CD14-positive monocyte (primary cell): ENCODE data around the gene SLC37A1. TPM values are rescaled to one million over a fixed set of nuclear protein-coding genes. Genes with fewer than 3 reads are reported as not detected.

Experiments
- DNase-seq, 3 donors: peaks; one replicate each; pipeline ENCODE4 v3.0.0-alpha.2; 2011 to 2022
- H2AFZ ChIP-seq: 2 replicates; pipeline ENCODE4 v1.6.0; 2012; ENCODE audit warnings: mild to moderate bottlenecking, low read depth, low read length, inconsistent platforms; ENCODE audit not compliant: insufficient read depth, poor library complexity, severe bottlenecking
- H3K27ac ChIP-seq, 2 donors: 1 replicate in 1 of 2; 2 replicates in 1 of 2; pipeline ENCODE4 v1.5.1; 2012 to 2013; ENCODE audit warnings: low read length in 2 of 2, control low read depth in 1 of 2, inconsistent platforms in 1 of 2, low read depth in 1 of 2, mild to moderate bottlenecking in 1 of 2
- H3K27me3 ChIP-seq, 2 donors: one replicate each; pipeline versions ENCODE4 v1.6.0 to v1.6.1; 2011 to 2013; ENCODE audit warnings: low read length in 2 of 2; ENCODE audit not compliant: control insufficient read depth in 2 of 2, insufficient read depth in 2 of 2
- H3K36me3 ChIP-seq, 2 donors: replicated peaks in 1 of 2; 1 replicate in 1 of 2; 2 replicates in 1 of 2; pipeline versions ENCODE4 v1.5.1 to v1.6.1; 2012 to 2013; ENCODE audit warnings: low read length in 2 of 2, control low read depth in 1 of 2, inconsistent platforms in 1 of 2, mild to moderate bottlenecking in 1 of 2; ENCODE audit not compliant: insufficient read depth in 2 of 2, control insufficient read depth in 1 of 2
- H3K4me1 ChIP-seq, 2 donors: 1 replicate in 1 of 2; 2 replicates in 1 of 2; pipeline versions ENCODE4 v1.5.1 to v1.6.1; 2012 to 2013; ENCODE audit warnings: low read length in 2 of 2, control low read depth in 1 of 2, inconsistent platforms in 1 of 2, mild to moderate bottlenecking in 1 of 2, moderate library complexity in 1 of 2; ENCODE audit not compliant: insufficient read depth in 2 of 2, control insufficient read depth in 1 of 2
- H3K4me2 ChIP-seq: replicated peaks from 2 replicates; pipeline ENCODE3; 2012; ENCODE audit warnings: low read length, moderate library complexity, mild to moderate bottlenecking; ENCODE audit not compliant: poor library complexity, severe bottlenecking; ENCODE audit errors: extremely low read depth
- H3K4me3 ChIP-seq, 3 experiments: fragments of 200-600 bp in 1 of 3; sonication (generic) in 1 of 3; replicated peaks in 1 of 3; 1 replicate in 2 of 3; 2 replicates in 1 of 3; pipeline ENCODE4 v1.5.1; 2011 to 2013; ENCODE audit warnings: low read length in 3 of 3, mild to moderate bottlenecking in 3 of 3, control low read depth in 2 of 3, low read depth in 2 of 3, inconsistent platforms in 1 of 3, moderate library complexity in 1 of 3
- H3K79me2 ChIP-seq: 2 replicates; pipeline ENCODE4 v1.6.0; 2012; ENCODE audit warnings: mild to moderate bottlenecking, control low read depth, inconsistent platforms, low read length, moderate library complexity; ENCODE audit not compliant: insufficient read depth
- H3K9ac ChIP-seq: 2 replicates; pipeline ENCODE4 v1.6.0; 2017; ENCODE audit warnings: low read length, mild to moderate bottlenecking; ENCODE audit not compliant: insufficient read depth, poor library complexity, severe bottlenecking
- H3K9me3 ChIP-seq, 2 donors: replicated peaks in 1 of 2; 1 replicate in 1 of 2; 2 replicates in 1 of 2; pipeline versions ENCODE4 v1.5.1 to v1.6.1; 2012 to 2013; ENCODE audit warnings: low read length in 2 of 2, control low read depth in 1 of 2; ENCODE audit not compliant: control insufficient read depth in 1 of 2, insufficient read depth in 1 of 2
- H4K20me1 ChIP-seq: 2 replicates; pipeline ENCODE4 v1.6.0; 2012; ENCODE audit warnings: mild to moderate bottlenecking, low read length, control low read depth, moderate library complexity; ENCODE audit not compliant: insufficient read depth
- H3K27ac Mint-ChIP-seq, 7 donors: one replicate each; pipeline ENCODE4 v1.8.0; 2020; ENCODE audit warnings: mild to moderate bottlenecking in 7 of 7, mixed read lengths in 7 of 7, moderate library complexity in 6 of 7, inconsistent platforms in 2 of 7
- H3K27me3 Mint-ChIP-seq, 3 donors: one replicate each; pipeline ENCODE4 v1.8.0; 2021 to 2022; ENCODE audit warnings: low read depth in 3 of 3, mild to moderate bottlenecking in 3 of 3, mixed read lengths in 3 of 3, moderate library complexity in 3 of 3, inconsistent platforms in 1 of 3
- H3K36me3 Mint-ChIP-seq, 2 donors: one replicate each; pipeline ENCODE4 v1.8.0; 2020; ENCODE audit warnings: mixed read lengths in 2 of 2, inconsistent platforms in 1 of 2, mild to moderate bottlenecking in 1 of 2
- H3K4me1 Mint-ChIP-seq: one replicate; pipeline ENCODE4 v1.8.0; 2020; ENCODE audit warnings: mild to moderate bottlenecking, mixed read lengths
- H3K4me3 Mint-ChIP-seq, 2 donors: one replicate each; pipeline ENCODE4 v1.8.0; 2020; ENCODE audit warnings: mild to moderate bottlenecking in 2 of 2, mixed read lengths in 2 of 2, moderate library complexity in 1 of 2
- H3K9me3 Mint-ChIP-seq, 7 donors: one replicate each; pipeline ENCODE4 v1.8.0; 2020 to 2022; ENCODE audit warnings: mixed read lengths in 7 of 7, mild to moderate bottlenecking in 6 of 7, moderate library complexity in 6 of 7, inconsistent platforms in 2 of 7
- WGBS: methylation state at CpG from one replicate; pipeline ENCODE4 v1.1.5; 2013; ENCODE audit warnings: missing lambda C conversion rate; ENCODE audit not compliant: insufficient coverage; 5-methylcytosine and 5-hydroxymethylcytosine counted together
- intact Hi-C, 2 donors: fragments of 100-400 bp; cut with micrococcal nuclease; formaldehyde crosslinking; loops; one replicate each; pipeline versions ENCODE4 v1.15.0 to v1.15.1; 2023
- polyA plus RNA-seq, 3 donors: library from polyadenylated mRNA; depleted of rRNA in 1 of 3; unstranded in 2 of 3; stranded (reverse) in 1 of 3; fragments of 300-500 nt in 2 of 3; fragments of >200 nt in 1 of 3; fragmentation: Illumina TruSeq in 2 of 3; gene quantifications; 1 replicate in 2 of 3; 2 replicates in 1 of 3; pipeline ENCODE4 v1.2.3, GENCODE V29; 2012 to 2021
- TF ChIP-seq, protein P1 (sequence below): fragments of 200-600 bp; IDR thresholded peaks from one replicate; pipeline ENCODE4 v1.8.0; 2022; ENCODE audit warnings: antibody characterized with exemption, mild to moderate bottlenecking

Gene SLC37A1
- polyA plus RNA-seq, 3 donors, result 2.7 to 12.4 (median 4.3) TPM

- Histone ChIP-seq H3K4me3 (no peak overlapping the region), H3K4me2 (no peak overlapping the region), H3K27me3 (no peaks in the 10 kb centered on the region), H3K9ac (no peak overlapping the region), H4K20me1 (no peaks in the 10 kb centered on the region), H3K9me3 (no peaks in the 10 kb centered on the region), H2AFZ (no peak overlapping the region), H3K36me3 (no peaks in the 10 kb centered on the region), H3K4me1 (peaks cover 23 to 28% of the 10 kb centered on the region in 2 donors), H3K79me2 (no peaks in the 10 kb centered on the region), H3K27ac (no peak overlapping the region)
- Mint-ChIP-seq H3K27me3 (peaks cover 1 to 11% (median 1%) of the 10 kb centered on the region in 3 donors), H3K9me3 (no peaks in the 10 kb centered on the region), H3K4me3 (no peak overlapping the region), H3K36me3 (no peaks in the 10 kb centered on the region), H3K27ac (peak overlapping the region in 3 of 7 donors; percentile 27 to 60 (median 40)), H3K4me1 (peaks cover 34% of the 10 kb centered on the region)
- TF ChIP-seq, protein P1, sequence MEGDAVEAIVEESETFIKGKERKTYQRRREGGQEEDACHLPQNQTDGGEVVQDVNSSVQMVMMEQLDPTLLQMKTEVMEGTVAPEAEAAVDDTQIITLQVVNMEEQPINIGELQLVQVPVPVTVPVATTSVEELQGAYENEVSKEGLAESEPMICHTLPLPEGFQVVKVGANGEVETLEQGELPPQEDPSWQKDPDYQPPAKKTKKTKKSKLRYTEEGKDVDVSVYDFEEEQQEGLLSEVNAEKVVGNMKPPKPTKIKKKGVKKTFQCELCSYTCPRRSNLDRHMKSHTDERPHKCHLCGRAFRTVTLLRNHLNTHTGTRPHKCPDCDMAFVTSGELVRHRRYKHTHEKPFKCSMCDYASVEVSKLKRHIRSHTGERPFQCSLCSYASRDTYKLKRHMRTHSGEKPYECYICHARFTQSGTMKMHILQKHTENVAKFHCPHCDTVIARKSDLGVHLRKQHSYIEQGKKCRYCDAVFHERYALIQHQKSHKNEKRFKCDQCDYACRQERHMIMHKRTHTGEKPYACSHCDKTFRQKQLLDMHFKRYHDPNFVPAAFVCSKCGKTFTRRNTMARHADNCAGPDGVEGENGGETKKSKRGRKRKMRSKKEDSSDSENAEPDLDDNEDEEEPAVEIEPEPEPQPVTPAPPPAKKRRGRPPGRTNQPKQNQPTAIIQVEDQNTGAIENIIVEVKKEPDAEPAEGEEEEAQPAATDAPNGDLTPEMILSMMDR, result no peak
- DNase-seq, result no peak
- 92% methylated on average over 6 of the region's 10 CpGs for WGBS
- intact Hi-C loops, result loop anchor here in 1 of 2 donors (10.0 kb wide), 1 partner anchor 652 kb away; no protein-coding TSS in a partner anchor
Observed at GRCh38 chr21:42466700-42467099, 47.0 kb upstream of the SLC37A1 start.

GRCh38 chr21:42467140-42467983, 46.3 kb upstream of the SLC37A1 start:
- H3K4me1 Mint-ChIP-seq, result peaks cover 32% of the 10 kb centered on the region
- H3K27me3 ChIP-seq, result no peaks in the 10 kb centered on the region
- DNase-seq, result peak in 2 of 3 donors; percentile 13 to 47
- no peaks in the 10 kb centered on the region for H4K20me1 ChIP-seq
- no peaks in the 10 kb centered on the region for H3K79me2 ChIP-seq
- no peak overlapping the region for H3K4me2 ChIP-seq
- H3K27ac ChIP-seq, result no peak overlapping the region
- no peaks in the 10 kb centered on the region for H3K36me3 Mint-ChIP-seq
- H3K4me3 Mint-ChIP-seq, result no peak overlapping the region
- peaks cover 23 to 28% of the 10 kb centered on the region in 2 donors for H3K4me1 ChIP-seq
- no peaks in the 10 kb centered on the region for H3K9me3 Mint-ChIP-seq
- WGBS, result 35% methylated on average over 11 of the region's 12 CpGs
- no peaks in the 10 kb centered on the region for H3K9me3 ChIP-seq
- H2AFZ ChIP-seq, result no peak overlapping the region
- intact Hi-C loops, result loop anchor here in 1 of 2 donors (10.0 kb wide), 1 partner anchor 653 kb away; no protein-coding TSS in a partner anchor
- H3K9ac ChIP-seq, result no peak overlapping the region
- TF ChIP-seq, protein P1, result peak; percentile 21
- H3K27ac Mint-ChIP-seq, result peak overlapping the region in 3 of 7 donors; percentile 40 to 70 (median 60)
- H3K36me3 ChIP-seq, result no peaks in the 10 kb centered on the region
- H3K27me3 Mint-ChIP-seq, result peaks cover 1 to 11% (median 1%) of the 10 kb centered on the region in 3 donors
- no peak overlapping the region for H3K4me3 ChIP-seq
